Central memory CD4-positive, alpha-beta T cell (primary cell): Measurements from ENCODE around the gene MTX3.

ENCODE experiments used
- DNase-seq: peaks from one replicate; pipeline ENCODE4 v3.0.0; 2022
- total RNA-seq, 3 experiments: gene quantifications; one replicate each; lab custom pipeline; 2026; lab: John Stamatoyannopoulos, UW

Gene MTX3
- 37.4 to 96.7 (median 66.7) reads per million in 3 experiments for total RNA-seq

GRCh38 chr5:79990598-79991507, at the start of gene MTX3:
Gene MTX3 (minus strand): TSS chr5:79991262. CDS start chr5:79991238, 24 bp downstream.
- DNase-seq = peak; percentile 82

GRCh38 chr5:80039650-80040049, 48.6 kb upstream of the MTX3 start:
- DNase-seq = no peak

GRCh38 chr5:80037366-80037765, 46.3 kb upstream of the MTX3 start:
- no peak for DNase-seq

GRCh38 chr5:80036615-80037014, 45.6 kb upstream of the MTX3 start:
- no peak for DNase-seq

- no peak for DNase-seq
Observed at GRCh38 chr5:80035839-80036238, 44.8 kb upstream of the MTX3 start.

- DNase-seq = no peak
Observed at GRCh38 chr5:80034962-80035821, 44.1 kb upstream of the MTX3 start, which contains the start of gene THBS4. Gene THBS4 (plus strand): TSS chr5:80035348. CDS start chr5:80035538, 190 bp downstream.

- no peak for DNase-seq
Observed at GRCh38 chr5:80034559-80034958, 43.5 kb upstream of the MTX3 start.

GRCh38 chr5:80033513-80033912, 42.5 kb upstream of the MTX3 start:
- DNase-seq = no peak

GRCh38 chr5:80031109-80031508, 40.0 kb upstream of the MTX3 start:
- DNase-seq = no peak

GRCh38 chr5:80026841-80027240, 35.8 kb upstream of the MTX3 start:
- DNase-seq = no peak

- no peak for DNase-seq
Observed at GRCh38 chr5:80025069-80025468, 34.0 kb upstream of the MTX3 start.

- no peak for DNase-seq
Observed at GRCh38 chr5:80010754-80011392, 19.8 kb upstream of the MTX3 start.

GRCh38 chr5:80008995-80009765, 18.1 kb upstream of the MTX3 start:
- no peak for DNase-seq

GRCh38 chr5:80002677-80003076, 11.6 kb upstream of the MTX3 start:
- no peak for DNase-seq

GRCh38 chr5:79999722-80000121, 8.7 kb upstream of the MTX3 start:
- DNase-seq = no peak

- no peak for DNase-seq
Observed at GRCh38 chr5:79992891-79993657, 2.0 kb upstream of the MTX3 start.

- no peak for DNase-seq
Observed at GRCh38 chr5:79990205-79990597, 861 bp downstream of the MTX3 start.

- no peak for DNase-seq
Observed at GRCh38 chr5:79986260-79986659, 4.8 kb downstream of the MTX3 start.

GRCh38 chr5:79985288-79985687, 5.8 kb downstream of the MTX3 start:
- no peak for DNase-seq

- no peak for DNase-seq
Observed at GRCh38 chr5:79984363-79984762, 6.7 kb downstream of the MTX3 start.

GRCh38 chr5:79983618-79984017, 7.4 kb downstream of the MTX3 start:
- DNase-seq = no peak
